Left ventricle myocardium superior (tissue), 1 donor: ENCODE results near the gene SDC3. TPM values are rescaled to one million over a fixed set of nuclear protein-coding genes. Genes with fewer than 3 reads are reported as not detected.
"Not testable (repeated sequence)": the region's sequence is repeated elsewhere in the genome, so short reads cannot be mapped to it uniquely, and the experiment has no call there.

Source experiments
- ATAC-seq: fragments of 200-7000 bp; cut with Tn5 transposase; one replicate; pipeline ENCODE4 v1.9.1; 2020; ENCODE audit warnings: mild to moderate bottlenecking, moderate library complexity
- DNase-seq: peaks from one replicate; pipeline ENCODE4 v3.0.0-alpha.2; 2020
- intact Hi-C: fragments of 100-400 bp; cut with micrococcal nuclease; formaldehyde crosslinking; loops from one replicate; pipeline ENCODE4 v1.11.0; 2022
- total RNA-seq: library from RNA; stranded (reverse); fragmentation: NEBNext Ultra II Directional; extraction: Animal tissue kit (Norgen Biotek cat#: 25700); gene quantifications from one replicate; pipeline ENCODE4 v1.2.1, GENCODE V29; 2021
- donor health status: DM: no; HTN: yes; CAD: no; lungs with severe emphysema.

Gene SDC3
- total RNA-seq, 1 donor from 2014 or later = 19.6 TPM

GRCh38 chr1:30868057-30868456 is 40.5 kb downstream of the SDC3 start:
- intact Hi-C loops, ATAC-seq, DNase-seq: not testable (repeated sequence)

GRCh38 chr1:30867537-30867936 is 41.0 kb downstream of the SDC3 start:
- ATAC-seq (no peak), DNase-seq (no peak)
- intact Hi-C loops = no loop called here

- intact Hi-C loops = no loop called here
- ATAC-seq = no peak
- DNase-seq = no peak
These were observed 42.0 kb downstream of the SDC3 start for GRCh38 chr1:30866594-30866993.

GRCh38 chr1:30864681-30865080 is 43.9 kb downstream of the SDC3 start:
- no peak for DNase-seq
- intact Hi-C loops = no loop called here
- peak; percentile 41 for ATAC-seq

GRCh38 chr1:30863858-30864604 is 44.5 kb downstream of the SDC3 start:
- intact Hi-C loops = no loop called here
- DNase-seq (no peak), ATAC-seq (no peak)

- DNase-seq (no peak), ATAC-seq (no peak)
- intact Hi-C loops = no loop called here
These were observed 48.3 kb downstream of the SDC3 start for GRCh38 chr1:30860320-30860652.

GRCh38 chr1:30857964-30858363 is 50.6 kb downstream of the SDC3 start:
- intact Hi-C loops = no loop called here
- ATAC-seq (no peak), DNase-seq (no peak)

- ATAC-seq (no peak), DNase-seq (no peak)
- intact Hi-C loops = no loop called here
These were observed 51.5 kb downstream of the SDC3 start for GRCh38 chr1:30857062-30857461.

- DNase-seq = no peak
- intact Hi-C loops = no loop called here
- ATAC-seq = no peak
These were observed 52.2 kb downstream of the SDC3 start for GRCh38 chr1:30856260-30856790.

GRCh38 chr1:30855686-30856259 is 52.8 kb downstream of the SDC3 start:
- no peak for DNase-seq
- ATAC-seq = no peak
- intact Hi-C loops = no loop called here

- intact Hi-C loops = no loop called here
- no peak for ATAC-seq
These were observed 55.2 kb downstream of the SDC3 start for GRCh38 chr1:30853350-30853749.

GRCh38 chr1:30852026-30852425 is 56.5 kb downstream of the SDC3 start:
- ATAC-seq = peak; percentile 77
- intact Hi-C loops = no loop called here

More at GRCh38 chr1:30853350-30853749, 55.2 kb downstream of the SDC3 start:
- DNase-seq = no peak

GRCh38 chr1:30851286-30851685 is 57.3 kb downstream of the SDC3 start:
- intact Hi-C loops = no loop called here
- ATAC-seq (no peak), DNase-seq (no peak)

More at GRCh38 chr1:30852026-30852425, 56.5 kb downstream of the SDC3 start:
- DNase-seq = peak; percentile 79

- DNase-seq = no peak
- intact Hi-C loops = no loop called here
- no peak for ATAC-seq
These were observed 58.0 kb downstream of the SDC3 start for GRCh38 chr1:30850607-30851006.

- DNase-seq (no peak), ATAC-seq (no peak)
- intact Hi-C loops = no loop called here
These were observed 60.4 kb downstream of the SDC3 start for GRCh38 chr1:30848130-30848529.

- DNase-seq (peak; percentile 83), ATAC-seq (peak; percentile 83)
- intact Hi-C loops = no loop called here
These were observed 61.1 kb downstream of the SDC3 start for GRCh38 chr1:30847358-30847972.

GRCh38 chr1:30846587-30846986 is 62.0 kb downstream of the SDC3 start:
- intact Hi-C loops = no loop called here
- DNase-seq (no peak), ATAC-seq (no peak)

GRCh38 chr1:30845904-30846290 is 62.7 kb downstream of the SDC3 start:
- DNase-seq = no peak
- no peak for ATAC-seq
- intact Hi-C loops = no loop called here

GRCh38 chr1:30845237-30845903 is 63.2 kb downstream of the SDC3 start:
- DNase-seq (no peak), ATAC-seq (no peak)
- intact Hi-C loops = no loop called here

GRCh38 chr1:30844631-30845030 is 63.9 kb downstream of the SDC3 start:
- intact Hi-C loops = no loop called here
- ATAC-seq (no peak), DNase-seq (no peak)
